BE2C (cell line): ENCODE measurements around the gene METTL15.

Source experiments
- DNase-seq: peaks from one replicate; pipeline ENCODE4 v3.0.0-alpha.2; 2020
- H3K27me3 ChIP-seq: fragments of 250-450 bp; sonication (Bioruptor Pico); 2 replicates; pipeline ENCODE4 v1.5.1; 2020; ENCODE audit warnings: mild to moderate bottlenecking
- H3K36me3 ChIP-seq: fragments of 250-450 bp; sonication (Bioruptor Pico); 2 replicates; pipeline ENCODE4 v1.5.1; 2020; ENCODE audit warnings: mild to moderate bottlenecking
- H3K4me1 ChIP-seq: fragments of 250-450 bp; sonication (Bioruptor Pico); 2 replicates; pipeline ENCODE4 v1.5.1; 2020
- H3K4me3 ChIP-seq: 2 replicates; pipeline ENCODE4 v1.5.1; 2011; ENCODE audit warnings: low read depth, low read length
- H3K9me3 ChIP-seq: fragments of 250-450 bp; sonication (Bioruptor Pico); 2 replicates; pipeline ENCODE4 v1.5.1; 2020
- TF ChIP-seq, protein P1 (sequence below): IDR thresholded peaks from 2 replicates; pipeline ENCODE4 v1.5.1; 2012; ENCODE audit warnings: mild to moderate bottlenecking, low read depth, low read length

The METTL15 gene

DNA sequence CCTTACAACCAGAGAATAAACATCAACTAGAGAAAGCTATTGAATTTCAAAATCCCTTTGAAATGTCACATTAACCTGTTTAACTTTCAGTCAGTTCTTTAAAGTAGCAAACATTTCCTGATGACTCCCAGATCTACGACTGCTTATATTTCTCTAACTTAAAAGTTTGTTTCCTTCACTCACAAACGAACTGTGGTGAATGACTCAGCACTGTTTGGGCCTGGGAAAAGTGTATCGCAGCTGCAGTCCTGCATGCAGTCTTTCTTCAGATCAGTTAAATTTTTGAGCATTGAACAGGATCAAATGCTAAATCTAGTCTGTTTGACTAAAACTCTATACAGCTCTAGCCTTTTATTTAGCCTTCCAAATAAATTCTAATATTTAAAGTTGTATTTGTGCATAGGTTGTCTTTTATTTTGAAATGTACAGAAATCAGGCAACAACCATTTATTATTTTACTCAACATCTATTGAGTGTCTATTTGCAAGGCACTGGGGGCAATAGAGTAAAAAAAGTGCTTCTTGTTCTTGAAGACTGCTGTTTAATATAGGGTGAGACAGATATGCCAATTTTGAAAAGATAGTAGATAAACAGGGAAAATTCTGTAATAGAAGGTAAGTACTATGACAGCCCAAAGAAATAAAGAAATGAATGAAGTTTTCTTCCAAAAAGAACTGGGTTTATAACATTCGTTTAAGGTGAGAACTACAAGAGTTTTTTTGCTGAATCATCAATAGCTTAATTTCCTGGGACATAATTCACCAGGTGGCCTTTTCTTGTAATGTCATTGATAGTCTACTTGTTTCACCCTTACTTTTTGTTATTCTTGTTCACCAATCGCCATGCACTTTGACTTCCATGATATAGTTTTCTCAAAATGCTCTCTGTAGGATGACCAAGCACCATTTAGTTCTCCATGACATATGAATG, 235.4 kb downstream of the METTL15 start:
- Histone ChIP-seq H3K4me1 (no peaks in the 10 kb centered on the region), H3K4me3 (no peak overlapping the region), H3K36me3 (no peaks in the 10 kb centered on the region), H3K9me3 (no peaks in the 10 kb centered on the region), H3K27me3 (no peaks in the 10 kb centered on the region)
- TF ChIP-seq, protein P1, sequence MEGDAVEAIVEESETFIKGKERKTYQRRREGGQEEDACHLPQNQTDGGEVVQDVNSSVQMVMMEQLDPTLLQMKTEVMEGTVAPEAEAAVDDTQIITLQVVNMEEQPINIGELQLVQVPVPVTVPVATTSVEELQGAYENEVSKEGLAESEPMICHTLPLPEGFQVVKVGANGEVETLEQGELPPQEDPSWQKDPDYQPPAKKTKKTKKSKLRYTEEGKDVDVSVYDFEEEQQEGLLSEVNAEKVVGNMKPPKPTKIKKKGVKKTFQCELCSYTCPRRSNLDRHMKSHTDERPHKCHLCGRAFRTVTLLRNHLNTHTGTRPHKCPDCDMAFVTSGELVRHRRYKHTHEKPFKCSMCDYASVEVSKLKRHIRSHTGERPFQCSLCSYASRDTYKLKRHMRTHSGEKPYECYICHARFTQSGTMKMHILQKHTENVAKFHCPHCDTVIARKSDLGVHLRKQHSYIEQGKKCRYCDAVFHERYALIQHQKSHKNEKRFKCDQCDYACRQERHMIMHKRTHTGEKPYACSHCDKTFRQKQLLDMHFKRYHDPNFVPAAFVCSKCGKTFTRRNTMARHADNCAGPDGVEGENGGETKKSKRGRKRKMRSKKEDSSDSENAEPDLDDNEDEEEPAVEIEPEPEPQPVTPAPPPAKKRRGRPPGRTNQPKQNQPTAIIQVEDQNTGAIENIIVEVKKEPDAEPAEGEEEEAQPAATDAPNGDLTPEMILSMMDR: no peak
- no peak for DNase-seq

DNA sequence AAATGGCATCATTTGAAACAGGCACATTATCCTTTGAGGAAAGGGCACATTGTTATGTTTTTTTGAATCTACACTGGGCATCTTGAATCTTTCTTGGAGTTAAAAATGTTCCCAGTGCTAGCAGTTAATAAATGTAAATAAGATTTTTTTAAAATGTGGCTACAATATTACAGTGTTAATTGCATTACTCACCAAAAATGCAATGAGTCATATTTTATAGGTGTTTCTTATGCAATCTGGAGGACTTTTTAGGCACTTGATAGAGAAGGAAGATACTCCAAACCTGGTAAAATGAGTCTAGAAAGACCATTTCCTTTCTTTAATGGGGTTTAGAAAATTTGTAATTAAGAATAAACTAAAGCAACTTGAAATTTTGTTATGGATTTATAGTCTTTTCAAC, 238.0 kb downstream of the METTL15 start:
- no peaks in the 10 kb centered on the region for H3K9me3 ChIP-seq
- no peak for DNase-seq
- TF ChIP-seq, protein P1: no peak

DNA sequence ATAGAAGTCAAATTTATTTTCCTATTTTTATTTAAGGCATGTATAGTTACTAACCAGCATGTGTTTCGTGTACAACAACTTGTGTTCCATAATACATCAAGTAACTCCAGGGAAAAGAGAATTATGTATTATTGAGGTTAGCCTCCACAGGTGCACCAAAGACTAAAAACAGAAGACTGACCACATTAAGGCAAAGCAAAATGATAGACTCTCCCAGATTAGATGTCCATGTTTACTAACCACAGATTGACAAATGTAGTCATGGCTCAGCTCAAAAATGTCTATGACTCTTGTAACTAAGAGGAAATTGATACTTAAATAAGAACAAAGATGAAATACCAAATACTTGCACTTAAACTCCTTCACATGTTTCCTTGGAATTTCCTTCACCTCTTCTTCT, 238.5 kb downstream of the METTL15 start:
- H3K27me3 ChIP-seq: no peaks in the 10 kb centered on the region
- H3K9me3 ChIP-seq: no peaks in the 10 kb centered on the region
- no peak overlapping the region for H3K4me3 ChIP-seq
- H3K4me1 ChIP-seq: no peaks in the 10 kb centered on the region
- TF ChIP-seq, protein P1: no peak
- no peaks in the 10 kb centered on the region for H3K36me3 ChIP-seq
- no peak for DNase-seq

More for the DNA sequence above, 238.0 kb downstream of the METTL15 start:
- no peak overlapping the region for H3K4me3 ChIP-seq
- no peaks in the 10 kb centered on the region for H3K36me3 ChIP-seq
- no peaks in the 10 kb centered on the region for H3K4me1 ChIP-seq
- H3K27me3 ChIP-seq: no peaks in the 10 kb centered on the region

DNA sequence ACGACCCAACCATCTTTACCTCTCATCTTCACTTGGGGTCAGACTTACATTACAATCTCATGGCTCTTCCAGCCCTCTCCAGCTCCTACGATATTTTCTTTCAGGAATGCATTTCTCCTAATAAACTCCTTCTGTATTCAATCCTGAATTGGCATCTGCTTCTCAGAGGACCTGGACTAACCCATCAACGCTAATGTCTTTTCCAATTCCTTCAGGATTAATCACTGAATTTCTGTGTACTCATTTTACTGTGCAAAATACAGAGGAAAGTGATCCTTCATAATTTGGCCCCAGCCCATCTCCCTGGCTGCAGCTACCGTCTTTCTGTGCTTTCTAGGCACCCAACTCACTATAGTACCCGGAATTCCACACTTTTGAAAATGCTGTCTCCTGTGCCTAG, 239.2 kb downstream of the METTL15 start:
- DNase-seq: no peak

DNA sequence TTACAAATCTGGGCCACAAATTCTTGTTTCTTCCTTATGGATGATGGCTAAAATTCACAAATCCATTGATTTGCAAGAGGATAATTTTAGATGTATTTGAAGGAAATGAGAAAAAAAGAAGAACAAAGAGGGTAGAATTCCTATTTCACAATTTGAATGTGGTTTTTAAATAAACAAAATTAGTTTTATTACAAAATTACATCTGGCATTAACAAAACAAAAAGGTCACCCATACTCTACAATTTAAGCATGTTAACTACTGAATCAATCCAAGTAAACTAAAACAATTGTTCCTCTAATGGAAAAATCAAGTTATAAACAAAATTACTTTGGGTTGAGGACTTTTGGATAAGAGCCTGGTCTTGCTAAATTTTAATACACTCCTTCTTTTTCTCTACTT, 242.0 kb downstream of the METTL15 start:
- Histone ChIP-seq H3K36me3 (no peaks in the 10 kb centered on the region), H3K4me3 (no peak overlapping the region), H3K9me3 (no peaks in the 10 kb centered on the region), H3K4me1 (no peaks in the 10 kb centered on the region), H3K27me3 (no peaks in the 10 kb centered on the region)
- no peak for DNase-seq
- TF ChIP-seq, protein P1: no peak

More for the DNA sequence above, 239.2 kb downstream of the METTL15 start:
- no peak overlapping the region for H3K4me3 ChIP-seq
- no peaks in the 10 kb centered on the region for H3K36me3 ChIP-seq
- TF ChIP-seq, protein P1: no peak
- H3K9me3 ChIP-seq: no peaks in the 10 kb centered on the region
- H3K27me3 ChIP-seq: no peaks in the 10 kb centered on the region
- no peaks in the 10 kb centered on the region for H3K4me1 ChIP-seq

DNA sequence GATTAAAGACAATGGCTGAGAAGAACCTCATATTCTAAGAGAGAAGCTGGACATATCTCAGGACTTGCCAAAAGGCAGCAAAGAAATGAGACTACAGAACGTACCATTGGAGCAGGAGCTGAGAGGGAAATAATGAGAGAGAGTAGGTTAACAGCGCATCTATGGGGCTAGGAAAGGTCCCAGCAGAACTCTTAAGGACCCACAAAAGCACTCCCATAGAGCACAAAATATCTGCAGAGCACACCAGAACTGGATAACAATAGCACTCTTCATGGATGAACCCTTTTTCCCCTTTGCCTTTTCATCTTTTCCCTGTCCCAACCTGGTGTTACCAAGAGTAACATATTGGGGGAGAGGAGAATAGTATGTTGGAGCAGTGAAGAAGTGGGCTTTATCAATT, 245.8 kb downstream of the METTL15 start:
- DNase-seq: no peak
- TF ChIP-seq, protein P1: no peak
- Histone ChIP-seq H3K27me3 (no peaks in the 10 kb centered on the region), H3K4me3 (no peak overlapping the region), H3K36me3 (no peaks in the 10 kb centered on the region), H3K9me3 (no peaks in the 10 kb centered on the region), H3K4me1 (no peaks in the 10 kb centered on the region)
